Uterine smooth muscle cell (primary cell): ENCODE data around the gene FZD2. TPM values are rescaled to one million over a fixed set of nuclear protein-coding genes. Genes with fewer than 3 reads are reported as not detected.

Source experiments
- total RNA-seq: library from RNA; depleted of rRNA; stranded (reverse); fragments of >200 nt; gene quantifications from 2 replicates; pipeline ENCODE4 v1.2.3, GENCODE V29; 2014

The FZD2 gene
- total RNA-seq: 11.2 and 31.4 TPM in 2 replicates

DNA sequence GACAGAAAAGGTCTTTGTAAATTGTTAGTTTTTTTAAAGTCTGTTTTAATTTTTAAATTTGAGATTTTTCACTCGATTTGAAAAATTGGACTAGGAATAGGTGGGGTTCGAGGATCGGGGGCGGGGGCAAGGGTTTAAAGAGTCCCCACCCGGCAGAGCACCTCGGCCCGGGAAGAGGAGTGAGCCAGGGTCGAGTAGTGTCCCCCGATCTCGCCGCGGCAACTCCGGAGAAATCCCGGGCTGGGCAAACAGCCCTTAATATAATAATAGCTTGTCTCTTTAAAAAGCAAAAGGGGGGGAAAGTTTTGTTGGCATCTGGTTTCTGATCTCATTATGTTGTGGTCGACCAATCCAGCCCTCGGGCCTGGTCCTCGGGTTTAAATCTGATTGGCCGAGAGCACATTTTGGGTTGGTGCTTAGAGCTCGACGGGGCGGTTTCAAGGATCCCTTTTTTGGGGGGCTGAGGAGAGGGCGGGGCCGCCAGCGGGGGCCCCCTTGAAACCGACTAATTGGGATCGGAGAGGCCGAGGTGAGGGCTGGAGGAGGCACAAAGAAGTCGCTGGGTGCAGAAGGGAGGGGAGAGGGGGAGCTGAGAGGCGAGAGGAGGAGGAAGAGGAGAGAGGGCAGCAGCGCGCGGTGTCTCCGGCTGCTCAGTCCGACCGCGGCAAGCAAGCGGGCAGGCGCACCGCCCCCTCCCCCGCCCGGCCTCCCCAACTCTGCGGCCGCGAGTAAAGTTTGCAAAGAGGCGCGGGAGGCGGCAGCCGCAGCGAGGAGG, at the start of gene FZD2:
TSS of gene FZD2 (plus strand) at position 653 of the 775 bp plus-strand sequence. CDS start 205 bp downstream, outside the sequence.

Other genes starting within 250 kb of the FZD2 start
- not detected in 2 replicates for gene RUNDC3A, start 248.9 kb upstream of the FZD2 start, total RNA-seq
- 71.4 and 72.8 TPM in 2 replicates for gene SLC25A39, start 232.7 kb upstream of the FZD2 start, total RNA-seq
- gene GRN, start 212.2 kb upstream of the FZD2 start, total RNA-seq: 124 and 289 TPM in 2 replicates
- 1.8 and 4.0 TPM in 2 replicates for gene FAM171A2, start 193.6 kb upstream of the FZD2 start, total RNA-seq
- gene ITGA2B, start 167.8 kb upstream of the FZD2 start, total RNA-seq: 0.22 and 1.7 TPM in 2 replicates
- gene GPATCH8, start 54.1 kb upstream of the FZD2 start, total RNA-seq: 22.6 and 24.2 TPM in 2 replicates
- 0.12 and 0.22 TPM in 2 replicates for gene MEIOC, start 99.0 kb downstream of the FZD2 start, total RNA-seq
- gene CCDC43, start 132.3 kb downstream of the FZD2 start, total RNA-seq: 44.4 and 53.2 TPM in 2 replicates
- gene DBF4B, start 151.2 kb downstream of the FZD2 start, total RNA-seq: 4.9 and 10.1 TPM in 2 replicates
- 0.75 and 0.77 TPM in 2 replicates for gene ADAM11, start 201.5 kb downstream of the FZD2 start, total RNA-seq